ENCODE results near the gene CLPX.

The CLPX gene

DNA sequence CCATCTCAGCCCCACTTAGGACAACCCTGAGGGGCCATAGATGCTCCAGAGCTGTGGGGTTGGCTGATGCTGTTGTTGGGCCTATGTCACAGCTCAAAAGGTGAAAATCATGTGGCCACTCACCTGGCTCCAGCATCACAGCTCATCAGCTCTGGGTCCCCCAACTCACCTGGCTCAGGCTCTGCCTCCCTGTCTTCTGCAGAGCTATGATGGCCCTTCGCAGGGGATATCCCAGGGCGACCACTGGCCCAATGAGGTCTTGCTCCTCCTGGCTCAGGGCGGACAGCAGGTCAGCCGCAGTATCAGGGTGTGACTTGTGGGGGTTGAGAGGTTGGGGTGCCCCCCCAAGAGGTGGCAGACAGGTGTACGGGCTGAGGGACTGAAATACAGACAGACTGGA is 85.8 kb downstream of the CLPX start:
- TF ChIP-seq, protein P1, sequence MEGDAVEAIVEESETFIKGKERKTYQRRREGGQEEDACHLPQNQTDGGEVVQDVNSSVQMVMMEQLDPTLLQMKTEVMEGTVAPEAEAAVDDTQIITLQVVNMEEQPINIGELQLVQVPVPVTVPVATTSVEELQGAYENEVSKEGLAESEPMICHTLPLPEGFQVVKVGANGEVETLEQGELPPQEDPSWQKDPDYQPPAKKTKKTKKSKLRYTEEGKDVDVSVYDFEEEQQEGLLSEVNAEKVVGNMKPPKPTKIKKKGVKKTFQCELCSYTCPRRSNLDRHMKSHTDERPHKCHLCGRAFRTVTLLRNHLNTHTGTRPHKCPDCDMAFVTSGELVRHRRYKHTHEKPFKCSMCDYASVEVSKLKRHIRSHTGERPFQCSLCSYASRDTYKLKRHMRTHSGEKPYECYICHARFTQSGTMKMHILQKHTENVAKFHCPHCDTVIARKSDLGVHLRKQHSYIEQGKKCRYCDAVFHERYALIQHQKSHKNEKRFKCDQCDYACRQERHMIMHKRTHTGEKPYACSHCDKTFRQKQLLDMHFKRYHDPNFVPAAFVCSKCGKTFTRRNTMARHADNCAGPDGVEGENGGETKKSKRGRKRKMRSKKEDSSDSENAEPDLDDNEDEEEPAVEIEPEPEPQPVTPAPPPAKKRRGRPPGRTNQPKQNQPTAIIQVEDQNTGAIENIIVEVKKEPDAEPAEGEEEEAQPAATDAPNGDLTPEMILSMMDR (IDR thresholded peaks at IDR 0.05; ENCODE audit: low read depth, low read length, missing control alignments) = no peak
- no peak for DNase-seq (ENCODE audit: extremely low read depth, low read depth)
- no peak overlapping the region for H3K4me3 ChIP-seq (replicated peaks; ENCODE audit: low read depth, low read length)

Measured in HFF-Myc (cell line).